NCI-H460 (cell line): ENCODE data around the gene RPL19. TPM values are rescaled to one million over a fixed set of nuclear protein-coding genes. Genes with fewer than 3 reads are reported as not detected.

Experiments
- DNase-seq: peaks from one replicate; pipeline ENCODE4 v3.0.0-alpha.2; 2016; ENCODE audit warnings: low read depth; ENCODE audit errors: extremely low read depth
- total RNA-seq: library from RNA; depleted of rRNA; stranded (reverse); fragments of >200 nt; shearing (Covaris generic); gene quantifications from 2 replicates; pipeline ENCODE4 v1.2.3, GENCODE V29; 2014

RPL19 gene
- total RNA-seq, 1 experiment from 2014 or later: 4,857 TPM

- no peak for DNase-seq
These were observed 28.1 kb upstream of the RPL19 start for GRCh38 chr17:39171933-39172332.

DNA sequence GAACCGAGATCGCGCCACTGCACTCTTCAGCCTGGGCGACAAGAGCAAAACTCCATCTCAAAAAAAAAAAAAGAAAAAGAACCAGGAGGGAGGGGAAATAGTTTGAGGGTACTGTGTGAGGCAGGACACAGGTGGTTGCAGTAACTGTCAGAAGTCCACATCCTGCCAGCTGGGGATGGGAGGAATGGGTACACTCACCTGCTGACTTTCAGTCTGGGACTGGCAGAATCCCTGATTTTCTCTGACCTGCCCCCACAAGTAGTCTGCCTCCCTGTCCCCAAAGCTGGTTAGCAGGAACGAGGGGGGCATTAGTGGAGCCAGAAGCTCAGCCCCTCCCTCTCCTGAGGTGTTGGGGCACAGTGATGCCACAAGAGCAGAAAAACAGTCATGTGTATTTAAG lies 27.0 kb upstream of the RPL19 start:
- DNase-seq: no peak

DNA sequence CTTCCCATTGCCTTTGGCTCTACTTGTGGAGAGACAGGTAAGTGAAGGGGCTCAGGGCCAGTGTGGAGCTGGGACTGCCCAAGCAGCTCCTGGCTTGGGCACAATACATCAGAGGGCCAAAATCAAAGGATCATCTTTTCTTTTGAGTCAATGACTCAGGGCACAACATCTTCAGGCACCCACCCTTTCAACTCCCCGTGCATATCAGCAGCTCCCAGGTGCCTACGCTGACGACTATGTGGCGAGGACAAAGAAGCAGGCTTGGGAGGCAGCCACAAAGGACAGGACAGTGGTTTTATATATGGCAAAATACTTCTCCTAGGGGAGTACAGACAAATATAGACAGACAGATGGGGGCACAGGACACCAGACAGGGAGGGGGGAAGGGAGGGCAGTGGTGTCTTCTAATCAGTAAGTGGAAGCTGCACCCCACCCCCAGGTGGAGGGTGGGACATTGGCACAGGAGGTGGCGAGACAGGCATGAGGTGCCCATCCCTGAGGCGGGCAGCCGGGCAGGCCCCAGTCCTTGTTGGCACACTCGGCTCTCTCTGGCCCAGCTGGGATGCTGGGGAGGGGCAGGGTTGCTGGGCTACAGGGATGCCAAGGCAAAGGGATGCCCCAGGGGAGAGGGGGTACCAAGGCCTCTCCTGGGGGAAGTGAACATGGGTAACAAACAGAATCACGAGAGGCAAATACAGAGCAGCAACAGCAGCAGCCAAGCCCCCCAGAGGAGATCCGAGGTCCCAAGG lies 26.4 kb upstream of the RPL19 start:
- no peak for DNase-seq

- DNase-seq: peak; percentile 63
These were observed 25.0 kb upstream of the RPL19 start for GRCh38 chr17:39174920-39175694.

DNA sequence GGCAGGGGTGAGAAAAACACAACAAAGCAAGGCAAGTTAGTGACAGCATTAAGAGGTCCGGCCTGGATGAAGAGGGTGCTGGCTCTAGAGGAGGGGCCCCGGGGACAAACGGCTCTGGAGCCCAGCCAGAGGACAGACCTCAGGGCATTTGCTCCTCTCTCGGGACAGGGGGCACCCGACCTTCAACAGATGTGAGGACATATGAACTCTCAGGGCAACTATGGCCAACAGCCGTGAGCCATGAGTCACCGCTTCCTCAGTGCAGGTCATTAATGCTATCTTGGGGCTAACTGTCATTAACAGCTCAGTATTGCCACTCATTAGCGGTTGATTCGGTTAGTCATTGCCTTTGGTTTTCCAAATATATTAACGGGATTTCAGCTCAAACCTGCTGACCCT lies 24.4 kb upstream of the RPL19 start:
- no peak for DNase-seq

DNA sequence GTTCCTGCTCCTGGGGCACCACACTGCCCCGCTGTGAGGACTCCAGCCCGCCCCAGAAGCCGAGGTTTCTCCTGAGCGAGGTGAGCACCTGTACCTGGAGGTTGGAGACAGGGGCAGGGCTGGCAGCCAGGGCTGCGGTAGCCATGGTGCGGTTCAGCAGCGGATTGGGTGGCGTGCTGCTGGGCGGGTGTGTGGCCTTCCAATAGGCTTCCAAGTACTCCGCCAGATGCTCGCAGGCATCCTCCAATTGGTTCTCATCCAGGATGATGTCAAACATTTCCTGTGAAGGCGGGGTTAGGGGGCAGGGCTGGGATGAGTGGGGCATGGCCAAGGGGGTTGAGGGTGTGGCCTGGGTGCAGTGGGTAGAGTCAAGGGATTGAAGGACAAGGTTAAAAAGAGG lies 22.8 kb upstream of the RPL19 start:
- DNase-seq: no peak

- DNase-seq: peak; percentile 48
These were observed 21.5 kb upstream of the RPL19 start for GRCh38 chr17:39178536-39178935.

DNA sequence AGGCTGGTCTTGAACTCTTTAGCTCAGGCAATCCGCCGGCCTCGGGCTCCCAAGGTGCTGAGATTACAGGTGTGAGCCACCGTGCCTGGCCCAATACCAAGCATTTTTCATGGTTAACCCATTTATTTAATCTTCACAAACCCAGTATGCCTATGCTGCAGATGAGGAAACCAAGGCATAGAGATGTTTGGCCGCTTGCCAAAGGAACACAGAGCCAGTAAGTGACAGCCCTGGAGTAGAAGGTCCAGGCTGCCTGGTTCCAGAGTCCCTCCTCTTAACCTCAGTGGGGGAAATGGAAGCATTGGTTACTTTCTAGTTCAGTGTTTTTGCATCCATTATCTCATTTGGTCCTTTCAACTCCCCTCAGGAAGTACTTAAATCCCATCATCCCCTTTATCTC lies 18.8 kb upstream of the RPL19 start:
- no peak for DNase-seq

DNA sequence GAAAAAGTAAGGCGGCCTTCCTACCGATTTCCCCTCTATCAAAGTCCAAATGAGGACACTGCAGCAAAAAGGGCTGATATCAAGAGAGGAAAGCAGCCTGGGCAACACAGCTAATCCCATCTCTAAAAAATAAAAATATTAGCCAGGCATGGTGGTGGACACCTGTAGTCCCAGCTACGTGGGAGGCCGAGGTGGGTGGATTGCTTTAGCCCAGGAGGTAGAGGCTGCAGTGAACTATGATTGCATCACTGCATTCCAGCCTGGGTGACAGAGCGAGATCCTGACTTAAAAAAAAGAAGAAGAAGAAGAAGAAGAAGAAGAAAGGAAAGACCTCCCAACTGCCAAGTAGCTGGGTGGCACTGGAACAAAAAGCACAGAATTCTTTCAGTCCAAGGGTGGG lies 17.0 kb upstream of the RPL19 start:
- DNase-seq: no peak

GRCh38 chr17:39183720-39184119 lies 16.4 kb upstream of the RPL19 start:
- no peak for DNase-seq

DNA sequence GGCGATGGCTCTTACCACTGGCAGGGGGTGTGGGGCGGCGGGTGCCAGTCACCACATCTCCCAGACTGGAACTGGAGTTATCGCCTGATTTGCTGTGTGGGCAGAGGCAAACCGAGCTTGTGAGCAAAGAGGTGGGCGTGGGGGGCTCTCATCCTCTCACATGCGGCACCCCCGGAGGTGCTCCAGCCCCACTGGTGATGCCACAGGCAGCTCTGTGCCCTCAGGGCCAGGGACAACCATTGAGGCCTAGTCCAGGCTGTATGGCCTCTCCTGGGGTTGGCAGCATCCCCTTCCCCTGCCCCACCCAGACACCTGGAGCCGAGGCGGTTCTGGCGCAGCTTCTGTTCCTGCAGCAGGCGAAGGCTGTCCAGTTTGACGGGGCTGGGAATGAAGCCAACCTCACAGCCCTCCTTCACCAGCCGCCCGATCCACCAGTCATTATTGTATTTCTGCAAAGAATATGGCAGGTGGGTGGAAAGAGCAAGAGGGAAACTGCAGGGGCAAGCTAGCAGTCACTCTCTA lies 13.5 kb upstream of the RPL19 start:
- no peak for DNase-seq

GRCh38 chr17:39187152-39187830 lies 12.8 kb upstream of the RPL19 start:
- DNase-seq: no peak

GRCh38 chr17:39191750-39192510 lies 8.2 kb upstream of the RPL19 start:
- no peak for DNase-seq

DNA sequence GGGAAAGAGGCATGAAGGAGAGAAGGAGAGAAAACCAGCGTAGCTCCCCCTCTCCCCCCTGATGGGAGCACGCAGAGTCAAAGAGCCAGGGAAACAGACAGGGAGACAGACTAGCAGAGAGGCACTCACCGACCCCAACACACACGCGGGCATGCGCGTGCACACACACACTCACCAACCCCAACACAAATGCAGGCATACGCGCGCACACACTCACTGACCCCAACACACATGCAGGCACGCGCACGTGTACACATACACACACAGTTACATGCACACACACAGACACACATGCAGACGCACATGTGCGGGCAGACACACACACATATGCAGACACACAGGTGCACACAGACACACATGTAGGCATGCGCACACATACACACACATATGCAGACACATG lies 7.2 kb upstream of the RPL19 start:
- DNase-seq: no peak

DNA sequence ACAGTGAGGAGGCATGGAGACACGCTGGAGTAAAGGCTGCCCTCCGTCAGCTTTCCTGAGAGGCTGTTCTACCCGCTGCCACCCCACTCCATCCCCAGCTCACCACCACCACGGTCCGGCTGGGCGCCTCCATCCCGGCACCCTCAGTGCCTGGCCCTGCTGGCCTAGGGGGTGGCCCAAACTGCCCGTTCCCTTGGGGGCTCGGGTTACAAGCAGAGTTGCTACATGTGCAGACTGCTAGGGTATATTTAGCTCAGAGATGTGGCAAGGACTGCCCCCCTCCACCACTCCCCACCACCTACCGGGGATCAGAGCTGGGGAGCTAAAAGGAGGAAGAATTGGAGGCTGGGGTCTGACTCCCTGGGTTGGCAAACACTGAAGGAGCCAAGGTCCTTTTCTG lies 6.7 kb upstream of the RPL19 start:
- DNase-seq: no peak

GRCh38 chr17:39194089-39194984 lies 5.7 kb upstream of the RPL19 start:
- peak; percentile 50 for DNase-seq

- no peak for DNase-seq
These were observed 5.0 kb upstream of the RPL19 start for GRCh38 chr17:39194985-39195524.

- DNase-seq: no peak
These were observed 4.4 kb upstream of the RPL19 start for GRCh38 chr17:39195568-39196160.

- no peak for DNase-seq
These were observed 3.8 kb upstream of the RPL19 start for GRCh38 chr17:39196241-39196807.
